Cardiac muscle cell (in vitro differentiated cells and primary cell): ENCODE measurements around the gene ATP8A1. TPM values are rescaled to one million over a fixed set of nuclear protein-coding genes. Genes with fewer than 3 reads are reported as not detected.
"Not testable (repeated sequence)": the region's sequence is repeated elsewhere in the genome, so short reads cannot be mapped to it uniquely, and the experiment has no call there.

Source experiments
- DNase-seq, 2 donors: peaks; one replicate each; pipeline versions ENCODE4 v3.0.0 to v3.0.0-alpha.2; 2010 to 2017; ENCODE audit warnings: low read depth in 1 of 2, low spot score in 1 of 2
- H3K27ac ChIP-seq: fragments of 200-600 bp; sonication (generic); 2 replicates; pipeline ENCODE4 v1.5.1; 2016
- H3K27me3 ChIP-seq: fragments of 200-600 bp; sonication (generic); 2 replicates; pipeline ENCODE4 v1.6.0; 2016; ENCODE audit warnings: control low read depth
- H3K36me3 ChIP-seq: fragments of 200-600 bp; sonication (generic); 2 replicates; pipeline ENCODE4 v1.5.1; 2016; ENCODE audit warnings: control low read depth
- H3K4me1 ChIP-seq: fragments of 200-600 bp; sonication (generic); 2 replicates; pipeline ENCODE4 v1.8.1; 2017; ENCODE audit warnings: low read depth, mild to moderate bottlenecking, mixed run types
- H3K4me3 ChIP-seq: fragments of 200-600 bp; sonication (generic); 2 replicates; pipeline ENCODE4 v1.5.1; 2016; ENCODE audit warnings: mild to moderate bottlenecking
- H3K9me3 ChIP-seq: fragments of 200-600 bp; sonication (generic); 2 replicates; pipeline ENCODE4 v1.5.1; 2017; ENCODE audit warnings: low read depth, mild to moderate bottlenecking, control low read depth
- CTCF ChIP-seq: IDR thresholded peaks from 2 replicates; pipeline ENCODE4 v1.5.1; 2012; ENCODE audit warnings: low read depth, mild to moderate bottlenecking, low read length
- polyA plus RNA-seq: library from polyadenylated mRNA; unstranded; fragments of >200 nt; fragmentation: Nextera tagmentation; extraction: Ambion mirVana; gene quantifications from 2 replicates; pipeline ENCODE4 v1.2.1, GENCODE V29; 2016
- total RNA-seq: library from RNA; depleted of rRNA; stranded (reverse); fragments of >200 nt; gene quantifications from 2 replicates; pipeline ENCODE4 v1.2.3, GENCODE V29; 2016

ATP8A1 gene
- total and polyA plus RNA-seq, 2 experiments from 2014 or later = 5.0 to 22.7 TPM

- H3K4me1 ChIP-seq = no peaks in the 10 kb centered on the region
- no peaks in the 10 kb centered on the region for H3K9me3 ChIP-seq
- H3K27ac ChIP-seq = no peak overlapping the region
- no peaks in the 10 kb centered on the region for H3K27me3 ChIP-seq
- H3K36me3 ChIP-seq = no peaks in the 10 kb centered on the region
- no peak for DNase-seq
- H3K4me3 ChIP-seq = no peak overlapping the region
- no peak for TF ChIP-seq CTCF
These were observed 190.5 kb downstream of the ATP8A1 start for GRCh38 chr4:42466273-42466844.

GRCh38 chr4:42464550-42465094 lies 192.3 kb downstream of the ATP8A1 start:
- Histone ChIP-seq H3K4me3 (no peak overlapping the region), H3K36me3 (no peaks in the 10 kb centered on the region), H3K27ac (no peak overlapping the region), H3K9me3 (no peaks in the 10 kb centered on the region), H3K27me3 (no peaks in the 10 kb centered on the region), H3K4me1 (no peaks in the 10 kb centered on the region)
- no peak for DNase-seq
- TF ChIP-seq CTCF = no peak

- H3K36me3 ChIP-seq, H3K4me3 ChIP-seq, H3K27ac ChIP-seq, H3K27me3 ChIP-seq, H3K9me3 ChIP-seq, H3K4me1 ChIP-seq: not testable (repeated sequence)
- peak in 1 of 2 donors; percentile 18 for DNase-seq
These were observed 195.7 kb downstream of the ATP8A1 start for GRCh38 chr4:42461216-42461615.

GRCh38 chr4:42460043-42460442 lies 196.9 kb downstream of the ATP8A1 start:
- H3K4me3 ChIP-seq = no peak overlapping the region
- no peak for TF ChIP-seq CTCF
- no peak for DNase-seq
- H3K36me3 ChIP-seq = no peaks in the 10 kb centered on the region
- H3K4me1 ChIP-seq = no peaks in the 10 kb centered on the region
- no peak overlapping the region for H3K27ac ChIP-seq
- H3K9me3 ChIP-seq = no peaks in the 10 kb centered on the region
- H3K27me3 ChIP-seq = no peaks in the 10 kb centered on the region

- no peaks in the 10 kb centered on the region for H3K9me3 ChIP-seq
- H3K27me3 ChIP-seq = no peaks in the 10 kb centered on the region
- no peaks in the 10 kb centered on the region for H3K36me3 ChIP-seq
- TF ChIP-seq CTCF = no peak
- H3K4me1 ChIP-seq = no peaks in the 10 kb centered on the region
- no peak for DNase-seq
- no peak overlapping the region for H3K27ac ChIP-seq
- no peak overlapping the region for H3K4me3 ChIP-seq
These were observed 198.2 kb downstream of the ATP8A1 start for GRCh38 chr4:42458657-42459056.

- Histone ChIP-seq H3K27me3 (no peaks in the 10 kb centered on the region), H3K4me3 (no peak overlapping the region), H3K36me3 (no peaks in the 10 kb centered on the region), H3K27ac (no peak overlapping the region), H3K9me3 (no peaks in the 10 kb centered on the region), H3K4me1 (no peaks in the 10 kb centered on the region)
- no peak for TF ChIP-seq CTCF
- no peak for DNase-seq
These were observed 202.0 kb downstream of the ATP8A1 start for GRCh38 chr4:42454755-42455420.
